Endothelial cell of umbilical vein (primary cell): ENCODE measurements around the gene ZNF680. TPM values are rescaled to one million over a fixed set of nuclear protein-coding genes. Genes with fewer than 3 reads are reported as not detected.

Experiments used
- BruUV-seq: library from RNA; stranded (reverse); fragments of 400-500 nt; replicated peaks from 2 replicates; lab custom pipeline; 2021; lab: Mats Ljungman, UMichigan
- CTCF ChIA-PET: fragments of 300-600, 350-600 bp; sonication (Branson Sonifier 250); formaldehyde crosslinking; loops from one replicate; lab custom pipeline; 2021; ENCODE audit warnings: antibody characterized with exemption, inconsistent platforms; lab: Charles Lee
- POLR2A ChIA-PET: fragments of 300-600, 350-600 bp; sonication (Branson Sonifier 250); formaldehyde crosslinking; loops from one replicate; lab custom pipeline; 2021; ENCODE audit warnings: antibody characterized with exemption, inconsistent platforms; lab: Charles Lee
- DNase-seq: peaks from one replicate; pipeline ENCODE4 v3.0.0-alpha.2; 2011; ENCODE audit warnings: low read depth, low spot score
- FAIRE-seq: peaks from 2 replicates; lab custom pipeline; 2011; peaks lifted over from hg19 to GRCh38; lab: Jason Lieb, UNC
- H2AFZ ChIP-seq: 2 replicates; pipeline ENCODE4 v1.6.0; 2012; ENCODE audit warnings: low read depth, low read length, control low read depth, inconsistent platforms
- H3K27ac ChIP-seq: 2 replicates; pipeline ENCODE4 v1.5.1; 2011; ENCODE audit warnings: low read depth, mild to moderate bottlenecking, control low read depth, low read length, moderate library complexity; ENCODE audit not compliant: insufficient read depth
- H3K27me3 ChIP-seq, 2 experiments: 2 replicates each; pipeline versions ENCODE4 v1.6.0 to v1.6.1; 2011; ENCODE audit warnings: low read length in 2 of 2, mixed read lengths in 1 of 2; ENCODE audit not compliant: control insufficient read depth in 2 of 2, insufficient read depth in 2 of 2
- H3K36me3 ChIP-seq, 2 experiments: 2 replicates in 1 of 2; 3 replicates in 1 of 2; pipeline ENCODE4 v1.5.1; 2011; ENCODE audit warnings: low read length in 2 of 2, mild to moderate bottlenecking in 1 of 2, moderate library complexity in 1 of 2; ENCODE audit not compliant: control insufficient read depth in 2 of 2, insufficient read depth in 2 of 2; ENCODE audit errors: extremely low read depth in 1 of 2
- H3K4me1 ChIP-seq: 3 replicates; pipeline ENCODE4 v1.5.1; 2011; ENCODE audit warnings: mild to moderate bottlenecking, low read length; ENCODE audit not compliant: control insufficient read depth, insufficient read depth; ENCODE audit errors: extremely low read depth
- H3K4me2 ChIP-seq: 2 replicates; pipeline ENCODE4 v1.6.1; 2011; ENCODE audit warnings: low read length, control low read depth, mixed read lengths; ENCODE audit not compliant: insufficient read depth
- H3K4me3 ChIP-seq, 3 experiments: fragments of 200-600 bp in 1 of 3; sonication (generic), shearing (Covaris generic) in 1 of 3; replicated peaks in 1 of 3; 2 replicates each; pipeline ENCODE4 v1.5.1; 2011 to 2016; ENCODE audit warnings: control low read depth in 3 of 3, low read length in 3 of 3, mild to moderate bottlenecking in 2 of 3, inconsistent platforms in 1 of 3, low read depth in 1 of 3, moderate library complexity in 1 of 3; ENCODE audit not compliant: insufficient read depth in 1 of 3
- H3K79me2 ChIP-seq: 2 replicates; pipeline ENCODE4 v1.6.0; 2012; ENCODE audit warnings: low read length, inconsistent platforms; ENCODE audit not compliant: control insufficient read depth, insufficient read depth
- H3K9ac ChIP-seq: replicated peaks from 2 replicates; pipeline ENCODE3; 2011; ENCODE audit warnings: low read length, control low read depth; ENCODE audit not compliant: insufficient read depth; ENCODE audit errors: extremely low read depth
- H3K9me1 ChIP-seq: replicated peaks from 3 replicates; pipeline ENCODE4 v1.6.0; 2011; ENCODE audit warnings: mild to moderate bottlenecking, low read length; ENCODE audit not compliant: control insufficient read depth, insufficient read depth; ENCODE audit errors: extremely low read depth
- H3K9me3 ChIP-seq: replicated peaks from 2 replicates; pipeline ENCODE4 v1.5.1; 2012; ENCODE audit warnings: low read length, inconsistent platforms; ENCODE audit not compliant: control insufficient read depth, insufficient read depth
- H4K20me1 ChIP-seq: replicated peaks from 2 replicates; pipeline ENCODE3; 2011; ENCODE audit warnings: mild to moderate bottlenecking, low read length; ENCODE audit not compliant: control insufficient read depth, insufficient read depth; ENCODE audit errors: extremely low read depth
- CTCF ChIP-seq, 2 donors: IDR thresholded peaks; 1 replicate in 1 of 2; 2 replicates in 1 of 2; pipeline ENCODE4 v1.5.1; 2011; ENCODE audit warnings: low read length in 2 of 2, mild to moderate bottlenecking in 2 of 2, moderate library complexity in 2 of 2, control low read depth in 1 of 2, inconsistent platforms in 1 of 2, low read depth in 1 of 2; ENCODE audit not compliant: insufficient read depth in 1 of 2; ENCODE audit errors: extremely low read depth in 1 of 2
- EZH2 ChIP-seq: IDR thresholded peaks from 2 replicates; pipeline ENCODE4 v1.6.1; 2012; ENCODE audit warnings: borderline replicate concordance, low read depth, mild to moderate bottlenecking, moderate library complexity, low read length, inconsistent platforms; ENCODE audit not compliant: severe bottlenecking
- FOS ChIP-seq: IDR thresholded peaks from 2 replicates; pipeline ENCODE4 v1.6.1; 2011; ENCODE audit warnings: mild to moderate bottlenecking, low read length, moderate library complexity, borderline replicate concordance; ENCODE audit not compliant: insufficient read depth
- GATA2 ChIP-seq: IDR thresholded peaks from 2 replicates; pipeline ENCODE4 v1.7.0; 2011; ENCODE audit warnings: low read depth, mild to moderate bottlenecking, moderate library complexity, mixed read lengths, low read length; ENCODE audit not compliant: insufficient read length, insufficient read depth
- JUN ChIP-seq: IDR thresholded peaks from 2 replicates; pipeline ENCODE4 v1.6.1; 2011; ENCODE audit warnings: borderline replicate concordance, low read depth; ENCODE audit not compliant: insufficient read length, insufficient read depth
- MAX ChIP-seq: IDR thresholded peaks from 2 replicates; pipeline ENCODE4 v1.6.1; 2011; ENCODE audit not compliant: insufficient read depth, insufficient read length
- MYC ChIP-seq: IDR thresholded peaks from one replicate; pipeline ENCODE4 v1.6.1; 2011; ENCODE audit warnings: mild to moderate bottlenecking, low read depth, low read length
- POLR2A ChIP-seq: IDR thresholded peaks from 2 replicates; pipeline ENCODE4 v1.6.1; 2012; ENCODE audit warnings: low read depth, mild to moderate bottlenecking, control low read depth, low read length
- POLR2AphosphoS5 ChIP-seq: IDR thresholded peaks from 2 replicates; pipeline ENCODE4 v1.6.1; 2012; ENCODE audit warnings: low read depth, mild to moderate bottlenecking, control low read depth, low read length, moderate library complexity; ENCODE audit not compliant: insufficient read depth
- dilution Hi-C: fragments of 300-500 bp; cut with MboI; formaldehyde crosslinking; loops from one replicate; pipeline ENCODE4 v1.15.0; 2019; ENCODE audit warnings: low sequenced_read_pairs; ENCODE audit not compliant: extremely low pct_ligation_motif_present
- intact Hi-C: fragments of 100-400 bp; cut with micrococcal nuclease; formaldehyde crosslinking; loops from one replicate; pipeline ENCODE4 v1.10.0; 2022
- polyA plus RNA-seq, 4 experiments: library from polyadenylated mRNA; depleted of rRNA in 3 of 4; stranded (reverse) in 3 of 4; unstranded in 1 of 4; fragments of >200 nt; gene quantifications; 2 replicates each; pipeline versions ENCODE4 v1.2.1 to v1.2.3, GENCODE V29; 2011 to 2012; ENCODE audit warnings: missing spikeins in 1 of 4
- total RNA-seq: library from RNA; stranded (reverse); gene quantifications from 2 replicates; pipeline ENCODE4 v1.2.3, GENCODE V29; 2021

ZNF680 gene
- total and polyA plus RNA-seq, 2 donors (not counting 3 experiments of a cell fraction or from before 2014, with no cell fraction given), result 1.0 to 10.8 TPM

- FAIRE-seq, result no peak
- Histone ChIP-seq H3K4me1 (no peaks in the 10 kb centered on the region), H3K9ac (no peak overlapping the region), H3K79me2 (no peaks in the 10 kb centered on the region), H2AFZ (no peak overlapping the region), H4K20me1 (no peaks in the 10 kb centered on the region), H3K4me2 (no peak overlapping the region), H3K36me3 (no peaks in the 10 kb centered on the region), H3K9me1 (no peaks in the 10 kb centered on the region), H3K9me3 (peaks cover 2% of the 10 kb centered on the region), H3K4me3 (no peak overlapping the region), H3K27me3 (no peaks in the 10 kb centered on the region), H3K27ac (no peak overlapping the region)
- no peak for DNase-seq
- no TSS peak for BruUV-seq
- dilution Hi-C loops (no loop called here), intact Hi-C loops (no loop called here)
- ChIA-PET POLR2A (no interaction called here), CTCF (no interaction called here)
- no peak for TF ChIP-seq CTCF (IDR thresholded peaks at IDR 0.05; ENCODE audit: extremely low read depth in 1 of 2, insufficient read depth in 1 of 2, low read depth in 1 of 2, low read length in 2 of 2)
- TF ChIP-seq EZH2, result no peak
- no peak for TF ChIP-seq GATA2
- no peak for TF ChIP-seq FOS
- no peak for TF ChIP-seq MYC
- no peak for TF ChIP-seq POLR2A
- TF ChIP-seq MAX, result no peak
- no peak for TF ChIP-seq POLR2AphosphoS5
- no peak for TF ChIP-seq JUN
Observed at GRCh38 chr7:64602086-64602485, 39.2 kb upstream of the ZNF680 start.
